Ovary (tissue), 9 donors: ENCODE results near the gene ASMTL. TPM values are rescaled to one million over a fixed set of nuclear protein-coding genes. Genes with fewer than 3 reads are reported as not detected.

ENCODE experiments used
- DNase-seq, 5 donors: peaks; one replicate each; pipeline ENCODE4 v3.0.0-alpha.2; 2019 to 2020
- H3K27ac ChIP-seq, 2 donors: fragments of 200-600 bp; one replicate each; pipeline versions ENCODE4 v1.5.1 to v1.8.0; 2019 to 2022
- H3K27me3 ChIP-seq: fragments of 200-600 bp; one replicate; pipeline ENCODE4 v1.8.0; 2022
- H3K36me3 ChIP-seq: fragments of 200-600 bp; sonication (generic); one replicate; pipeline ENCODE4 v1.5.1; 2019
- H3K4me1 ChIP-seq: one replicate; pipeline ENCODE4 v1.8.1; 2013; ENCODE audit warnings: mild to moderate bottlenecking, moderate library complexity; ENCODE audit not compliant: insufficient read depth
- H3K4me3 ChIP-seq: fragments of 200-600 bp; sonication (generic); one replicate; pipeline ENCODE4 v1.5.1; 2017
- H3K9me3 ChIP-seq, 2 donors: fragments of 200-600 bp in 1 of 2; sonication (generic) in 1 of 2; one replicate each; pipeline versions ENCODE4 v1.5.1 to v1.8.1; 2013 to 2019; ENCODE audit warnings: mild to moderate bottlenecking in 1 of 2, moderate library complexity in 1 of 2
- CTCF ChIP-seq, 3 donors: fragments of 450-650 bp in 2 of 3; fragments of 200-600 bp in 1 of 3; IDR thresholded peaks; one replicate each; pipeline versions ENCODE4 v1.5.1 to v1.8.0; 2016 to 2022; ENCODE audit warnings: antibody characterized with exemption in 3 of 3, mild to moderate bottlenecking in 1 of 3
- EP300 ChIP-seq: sonication (generic); formaldehyde crosslinking; IDR thresholded peaks from one replicate; pipeline ENCODE4 v1.6.1; 2017; ENCODE audit warnings: antibody characterized with exemption
- POLR2A ChIP-seq: fragments of 450-650 bp; IDR thresholded peaks from one replicate; pipeline ENCODE4 v1.6.1; 2017; ENCODE audit warnings: antibody characterized with exemption, mild to moderate bottlenecking, moderate library complexity
- WGBS, 3 donors: extraction: QIAGEN DNeasy Blood & Tissue Kit in 1 of 3; methylation state at CpG; one replicate each; pipeline versions ENCODE4 v1.1.5 to v1.1.7; 2013 to 2017; 5-methylcytosine and 5-hydroxymethylcytosine counted together
- intact Hi-C, 4 donors: fragments of 100-400 bp; cut with DNase I; formaldehyde crosslinking; loops; one replicate each; pipeline versions ENCODE4 v1.11.0 to v1.15.1; 2022 to 2023
- polyA plus RNA-seq, 2 donors: library from polyadenylated mRNA; stranded (reverse); fragments of 200-250 nt in 1 of 2; fragments of 350-450 nt in 1 of 2; fragmentation: Illumina TruSeq in 1 of 2; extraction: RNeasy Lipid Tissue Mini Kit (QIAGEN cat#74804) in 1 of 2; gene quantifications; one replicate each; pipeline ENCODE4 v1.2.3, GENCODE V29; 2013 to 2014
- total RNA-seq, 7 donors: library from RNA; depleted of rRNA in 2 of 7; stranded (reverse); fragments of >200 nt in 2 of 7; fragmentation: NEBNext Ultra II Directional in 3 of 7; extraction: Animal tissue kit (Norgen Biotek cat#: 25700) in 3 of 7; gene quantifications; one replicate each; pipeline versions ENCODE4 v1.1.0 to v1.2.4, GENCODE V29; 2016 to 2023
- donor health status: DM: no; HTN: no; CAD: no; lungs with moderate emphysema.
- donor health status: DM: no; HTN: no; CAD: no.
- donor health status: Bipolar disorder and iron deficiency.
- donor health status: DM: yes; HTN: yes; CAD: no.
- donor health status: DM: no; HTN: no; CAD: no.
- donor health status: DM: yes; HTN: yes; CAD: no.

ASMTL gene
- total and polyA plus RNA-seq, 9 donors, result 21.3 to 48.9 (median 40.7) TPM

DNA sequence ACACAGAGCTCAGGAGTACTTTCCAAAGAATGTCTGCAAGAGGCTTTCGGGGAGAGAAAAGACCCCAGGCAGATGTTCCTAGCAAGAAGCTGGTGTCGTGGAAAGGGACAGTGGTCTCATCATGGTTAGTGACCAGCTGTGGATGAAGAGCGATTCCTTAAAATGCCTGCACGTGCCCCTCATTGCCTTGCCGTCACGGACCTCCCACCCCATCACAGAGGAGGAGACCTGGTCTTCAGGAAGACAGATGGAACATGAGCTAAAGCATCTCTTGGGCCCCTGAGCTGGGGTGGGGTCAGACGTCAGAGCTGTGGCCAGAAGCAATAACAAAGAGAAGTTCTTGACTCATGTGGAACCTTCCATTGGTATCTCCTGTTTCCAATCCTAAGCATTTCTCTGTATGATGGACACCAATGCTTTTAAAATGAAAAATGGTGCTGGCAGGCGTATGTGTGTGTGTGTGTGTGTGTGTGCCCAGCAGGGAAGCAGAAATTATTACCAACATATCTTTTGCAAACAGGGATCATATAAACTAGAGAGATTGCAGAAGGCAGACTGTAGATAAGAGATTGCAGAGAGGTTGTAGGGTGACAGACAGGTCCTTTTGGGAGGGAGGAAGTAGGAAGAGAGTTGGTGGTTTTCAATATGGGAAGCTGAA, 25.2 kb upstream of the ASMTL start:
- Histone ChIP-seq H3K27me3 (no peaks in the 10 kb centered on the region), H3K27ac (no peak overlapping the region), H3K4me1 (no peaks in the 10 kb centered on the region), H3K4me3 (no peak overlapping the region), H3K9me3 (no peaks in the 10 kb centered on the region), H3K36me3 (no peaks in the 10 kb centered on the region)
- no peak for DNase-seq
- 71 to 79% (median 73%) methylated on average over 8 of the region's 8 CpGs for WGBS, 3 donors
- intact Hi-C loops, result no loop called here
- TF ChIP-seq POLR2A, result no peak
- no peak for TF ChIP-seq CTCF (IDR thresholded peaks at IDR 0.05)
- no peak for TF ChIP-seq EP300

DNA sequence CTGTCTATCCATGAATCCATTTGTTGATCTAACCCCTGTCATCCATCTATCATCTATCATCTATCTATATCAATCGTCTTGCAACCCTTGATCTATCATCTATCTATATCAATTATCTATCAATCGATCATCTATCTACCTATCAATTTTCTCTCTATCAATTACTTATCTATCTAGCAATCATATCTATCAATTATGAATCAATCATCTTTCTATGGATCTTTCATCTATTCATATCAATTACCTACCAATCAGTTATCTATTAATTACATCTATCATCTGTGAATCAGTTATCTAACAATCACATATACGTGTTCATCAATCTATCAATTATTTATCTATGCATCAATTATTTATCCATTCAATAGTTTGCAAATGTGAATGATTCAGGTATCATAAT, 24.5 kb upstream of the ASMTL start:
- H3K27me3 ChIP-seq, result no peaks in the 10 kb centered on the region
- no peaks in the 10 kb centered on the region for H3K4me1 ChIP-seq
- no peak for TF ChIP-seq POLR2A
- TF ChIP-seq EP300, result no peak
- no peak for TF ChIP-seq CTCF (IDR thresholded peaks at IDR 0.05)
- no peaks in the 10 kb centered on the region for H3K9me3 ChIP-seq
- no peak for DNase-seq
- intact Hi-C loops, result no loop called here
- H3K36me3 ChIP-seq, result no peaks in the 10 kb centered on the region
- 67 to 90% (median 80%) methylated on average over 3 of the region's 3 CpGs for WGBS, 3 donors
- H3K4me3 ChIP-seq, result no peak overlapping the region
- H3K27ac ChIP-seq, result no peak overlapping the region

DNA sequence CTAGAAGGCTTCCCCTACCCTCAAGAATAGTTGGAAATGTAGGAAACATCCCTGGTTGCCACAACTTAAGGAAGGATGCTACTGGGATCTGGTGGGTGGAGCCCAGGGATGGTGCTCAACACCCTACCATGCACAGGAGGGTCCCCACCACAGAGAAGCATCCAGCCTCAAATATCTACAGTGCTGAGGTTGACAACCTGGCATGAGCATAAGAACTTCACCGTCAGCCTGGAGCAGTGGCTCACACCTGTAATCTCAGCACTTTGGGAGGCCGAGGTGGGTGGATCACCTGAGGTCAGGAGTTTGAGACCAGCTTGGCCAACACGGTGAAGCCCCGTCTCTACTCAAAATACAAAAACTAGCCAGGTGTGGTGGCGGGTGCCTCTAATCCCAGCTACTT, 24.0 kb upstream of the ASMTL start:
- WGBS, 3 donors, result 87 to 93% (median 87%) methylated on average over 5 of the region's 5 CpGs
- Histone ChIP-seq H3K36me3 (no peaks in the 10 kb centered on the region), H3K27ac (no peak overlapping the region), H3K27me3 (no peaks in the 10 kb centered on the region), H3K4me1 (no peaks in the 10 kb centered on the region), H3K4me3 (no peak overlapping the region), H3K9me3 (no peaks in the 10 kb centered on the region)
- no peak for DNase-seq
- intact Hi-C loops, result no loop called here
- TF ChIP-seq EP300 (no peak), CTCF (IDR thresholded peaks at IDR 0.05) (no peak), POLR2A (no peak)

- H3K4me1 ChIP-seq, result no peaks in the 10 kb centered on the region
- no peaks in the 10 kb centered on the region for H3K36me3 ChIP-seq
- H3K4me3 ChIP-seq, result no peak overlapping the region
- intact Hi-C loops, result no loop called here
- no peaks in the 10 kb centered on the region for H3K9me3 ChIP-seq
- no peak for TF ChIP-seq POLR2A
- no peak for TF ChIP-seq CTCF (IDR thresholded peaks at IDR 0.05)
- TF ChIP-seq EP300, result no peak
- H3K27me3 ChIP-seq, result no peaks in the 10 kb centered on the region
- no peak for DNase-seq
- no peak overlapping the region for H3K27ac ChIP-seq
- WGBS, 3 donors, result 88 to 94% (median 89%) methylated on average over 1 of the region's 1 CpG
Observed at GRCh38 chrX:1475881-1476280, 23.2 kb upstream of the ASMTL start.
